Right ventricle myocardium superior (tissue), 1 donor: ENCODE data around the gene IL9R. TPM values are rescaled to one million over a fixed set of nuclear protein-coding genes. Genes with fewer than 3 reads are reported as not detected.
"Not testable (repeated sequence)": the region's sequence is repeated elsewhere in the genome, so short reads cannot be mapped to it uniquely, and the experiment has no call there.

Source experiments
- ATAC-seq: fragments of 200-7000 bp; cut with Tn5 transposase; one replicate; pipeline ENCODE4 v1.9.1; 2020; ENCODE audit warnings: mild to moderate bottlenecking; ENCODE audit not compliant: poor library complexity
- DNase-seq: peaks from one replicate; pipeline ENCODE4 v3.0.0-alpha.2; 2020
- intact Hi-C: fragments of 100-400 bp; cut with DNase I; formaldehyde crosslinking; loops from one replicate; pipeline ENCODE4 v1.11.2; 2022
- total RNA-seq: library from RNA; stranded (reverse); fragmentation: NEBNext Ultra II Directional; extraction: Animal tissue kit (Norgen Biotek cat#: 25700); gene quantifications from one replicate; pipeline ENCODE4 v1.2.1, GENCODE V29; 2021
- donor health status: DM: no; HTN: yes; CAD: no; lungs with severe emphysema.

IL9R gene
- total RNA-seq, 1 donor from 2014 or later, result not detected

GRCh38 chrX:156019846-156020245, 22.4 kb downstream of the IL9R start:
- DNase-seq, intact Hi-C loops, ATAC-seq: not testable (repeated sequence)

- ATAC-seq, DNase-seq, intact Hi-C loops: not testable (repeated sequence)
These were observed 25.5 kb downstream of the IL9R start for GRCh38 chrX:156023002-156023401.

- intact Hi-C loops, DNase-seq, ATAC-seq: not testable (repeated sequence)
These were observed 27.5 kb downstream of the IL9R start for GRCh38 chrX:156024949-156025492.

GRCh38 chrX:156028653-156029237, 31.2 kb downstream of the IL9R start:
- intact Hi-C loops, ATAC-seq, DNase-seq: not testable (repeated sequence)

- DNase-seq, ATAC-seq, intact Hi-C loops: not testable (repeated sequence)
These were observed 31.8 kb downstream of the IL9R start for GRCh38 chrX:156029296-156029695.

GRCh38 chrX:156029707-156030442, 32.4 kb downstream of the IL9R start:
- ATAC-seq, intact Hi-C loops, DNase-seq: not testable (repeated sequence)

GRCh38 chrX:156030474-156030873, 33.0 kb downstream of the IL9R start:
- intact Hi-C loops, DNase-seq, ATAC-seq: not testable (repeated sequence)

Other genes starting within 250 kb of the IL9R start
- 17.0 TPM for gene VAMP7, start 116.4 kb upstream of the IL9R start, total RNA-seq